PC-3 (cell line): Measurements from ENCODE around the gene JPH4. TPM values are rescaled to one million over a fixed set of nuclear protein-coding genes. Genes with fewer than 3 reads are reported as not detected.

Source experiments
- total RNA-seq: library from RNA; depleted of rRNA; stranded (reverse); fragments of >200 nt; gene quantifications from 2 replicates; pipeline ENCODE4 v1.2.3, GENCODE V29; 2014; rRNA removed

Gene JPH4
- total RNA-seq, 1 experiment from 2014 or later, result not detected

Other genes starting within 250 kb of the JPH4 start
- gene SLC22A17, start 225.9 kb downstream of the JPH4 start, total RNA-seq, result 12.0 and 13.2 TPM in 2 replicates
- 0.23 and 0.36 TPM in 2 replicates for gene EFS, start 213.6 kb downstream of the JPH4 start, total RNA-seq
- not detected in 2 replicates for gene IL25, start 206.0 kb downstream of the JPH4 start, total RNA-seq
- not detected in 2 replicates for gene CMTM5, start 201.7 kb downstream of the JPH4 start, total RNA-seq
- gene MYH6, start 170.5 kb downstream of the JPH4 start, total RNA-seq, result not detected in 2 replicates
- not detected in 2 replicates for gene MYH7, start 143.1 kb downstream of the JPH4 start, total RNA-seq
- gene NGDN, start 109.1 kb downstream of the JPH4 start, total RNA-seq, result 57.6 and 77.3 TPM in 2 replicates
- gene ZFHX2, start 27.0 kb downstream of the JPH4 start, total RNA-seq, result 0.55 and 1.4 TPM in 2 replicates
- 13.0 and 27.2 TPM in 2 replicates for gene THTPA, start 22.5 kb downstream of the JPH4 start, total RNA-seq
- 69.7 and 71.7 TPM in 2 replicates for gene AP1G2, start 11.0 kb downstream of the JPH4 start, total RNA-seq
- gene DHRS2, start 57.6 kb upstream of the JPH4 start, total RNA-seq, result 40.9 and 43.2 TPM in 2 replicates